GM19438 (cell line): ENCODE measurements around the gene OAS2.
"Not testable (repeated sequence)": the region's sequence is repeated elsewhere in the genome, so short reads cannot be mapped to it uniquely, and the experiment has no call there.

ENCODE experiments used
- ATAC-seq: cut with Tn5 transposase; IDR thresholded peaks from one replicate; pipeline ENCODE4 v1.9.1; 2021; ENCODE audit warnings: low read depth; ENCODE audit not compliant: unreplicated experiment

The OAS2 gene

DNA sequence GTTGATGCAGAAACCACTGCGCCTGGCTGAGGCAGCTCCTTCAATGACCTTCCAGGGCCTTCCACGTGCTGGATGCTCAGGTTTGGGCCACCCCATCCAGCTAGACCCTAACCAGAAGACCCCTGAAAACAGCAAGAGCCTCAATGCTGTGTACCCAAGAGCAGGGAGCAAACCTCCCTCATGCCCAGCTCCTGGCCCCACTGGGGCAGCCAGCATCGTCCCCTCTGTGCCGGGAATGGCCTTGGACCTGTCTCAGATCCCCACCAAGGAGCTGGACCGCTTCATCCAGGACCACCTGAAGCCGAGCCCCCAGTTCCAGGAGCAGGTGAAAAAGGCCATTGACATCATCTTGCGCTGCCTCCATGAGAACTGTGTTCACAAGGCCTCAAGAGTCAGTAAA, 29.5 kb upstream of the OAS2 start:
- no peak for ATAC-seq

DNA sequence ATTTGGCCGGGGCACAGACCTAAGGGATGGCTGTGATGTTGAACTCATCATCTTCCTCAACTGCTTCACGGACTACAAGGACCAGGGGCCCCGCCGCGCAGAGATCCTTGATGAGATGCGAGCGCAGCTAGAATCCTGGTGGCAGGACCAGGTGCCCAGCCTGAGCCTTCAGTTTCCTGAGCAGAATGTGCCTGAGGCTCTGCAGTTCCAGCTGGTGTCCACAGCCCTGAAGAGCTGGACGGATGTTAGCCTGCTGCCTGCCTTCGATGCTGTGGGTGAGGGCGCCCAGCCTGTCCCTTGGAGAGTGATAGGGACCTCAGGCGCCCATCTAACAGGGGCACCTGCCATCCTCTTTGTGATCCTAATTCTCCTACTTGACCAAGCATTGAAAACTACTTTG, 27.6 kb upstream of the OAS2 start:
- no peak for ATAC-seq

DNA sequence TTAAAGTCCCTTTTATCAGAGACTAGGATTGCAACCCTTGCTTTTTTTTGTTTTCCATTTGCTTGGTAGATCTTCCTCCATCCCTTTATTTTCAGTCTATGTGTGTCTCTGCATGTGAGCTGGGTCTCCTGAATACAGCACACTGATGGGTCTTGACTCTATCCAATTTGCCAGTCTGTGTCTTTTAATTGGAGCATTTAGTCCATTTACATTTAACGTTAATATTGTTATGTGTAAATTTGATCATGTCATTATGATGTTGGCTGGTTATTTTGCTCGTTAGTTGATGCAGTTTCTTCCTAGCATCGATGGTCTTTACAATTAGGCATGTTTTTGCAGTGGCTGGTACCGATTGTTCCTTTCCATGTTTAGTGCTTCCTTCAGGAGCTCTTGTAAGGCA, 21.2 kb upstream of the OAS2 start:
- ATAC-seq: not testable (repeated sequence)

DNA sequence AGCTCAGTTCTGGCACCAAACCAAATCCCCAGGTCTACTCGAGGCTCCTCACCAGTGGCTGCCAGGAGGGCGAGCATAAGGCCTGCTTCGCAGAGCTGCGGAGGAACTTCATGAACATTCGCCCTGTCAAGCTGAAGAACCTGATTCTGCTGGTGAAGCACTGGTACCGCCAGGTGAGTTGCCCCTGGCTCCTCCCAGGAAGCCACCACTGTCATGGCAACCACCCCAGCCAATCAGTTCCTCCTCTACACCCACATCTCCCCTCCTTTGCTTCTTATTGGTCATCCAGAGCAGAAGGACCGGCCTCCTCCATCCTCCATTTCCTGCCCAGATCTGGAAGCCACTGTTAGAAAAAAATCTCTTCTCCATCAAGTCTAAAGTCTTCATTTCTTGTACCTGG, 17.2 kb upstream of the OAS2 start:
- no peak for ATAC-seq

DNA sequence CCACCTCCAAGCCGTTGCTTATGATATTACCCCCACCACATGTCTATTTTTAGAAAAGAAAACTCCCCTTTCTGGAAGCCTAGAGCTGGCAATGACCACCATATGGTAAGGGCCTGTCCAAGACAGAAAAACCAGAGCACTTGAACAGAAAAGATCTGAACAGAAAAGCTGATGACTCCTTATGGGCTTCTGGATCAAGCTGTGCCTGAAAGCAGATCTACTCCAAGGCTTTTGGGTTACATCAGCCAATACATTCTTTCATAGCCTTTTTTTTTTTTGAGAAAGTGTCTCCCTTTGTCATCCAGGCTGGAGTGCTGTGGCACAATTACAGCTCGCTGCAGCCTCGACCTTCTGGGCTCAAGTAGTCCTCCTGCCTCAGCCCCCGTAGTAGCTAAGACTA, 16.8 kb upstream of the OAS2 start:
- no peak for ATAC-seq

DNA sequence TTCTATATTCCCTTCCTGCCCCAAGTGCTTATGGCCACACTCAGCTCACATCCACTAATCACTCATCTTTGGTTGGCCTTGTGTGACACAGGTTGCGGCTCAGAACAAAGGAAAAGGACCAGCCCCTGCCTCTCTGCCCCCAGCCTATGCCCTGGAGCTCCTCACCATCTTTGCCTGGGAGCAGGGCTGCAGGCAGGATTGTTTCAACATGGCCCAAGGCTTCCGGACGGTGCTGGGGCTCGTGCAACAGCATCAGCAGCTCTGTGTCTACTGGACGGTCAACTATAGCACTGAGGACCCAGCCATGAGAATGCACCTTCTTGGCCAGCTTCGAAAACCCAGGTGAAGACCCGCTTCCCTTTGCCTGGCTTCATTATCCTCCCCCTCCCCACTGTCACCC, 15.8 kb upstream of the OAS2 start:
- no peak for ATAC-seq

DNA sequence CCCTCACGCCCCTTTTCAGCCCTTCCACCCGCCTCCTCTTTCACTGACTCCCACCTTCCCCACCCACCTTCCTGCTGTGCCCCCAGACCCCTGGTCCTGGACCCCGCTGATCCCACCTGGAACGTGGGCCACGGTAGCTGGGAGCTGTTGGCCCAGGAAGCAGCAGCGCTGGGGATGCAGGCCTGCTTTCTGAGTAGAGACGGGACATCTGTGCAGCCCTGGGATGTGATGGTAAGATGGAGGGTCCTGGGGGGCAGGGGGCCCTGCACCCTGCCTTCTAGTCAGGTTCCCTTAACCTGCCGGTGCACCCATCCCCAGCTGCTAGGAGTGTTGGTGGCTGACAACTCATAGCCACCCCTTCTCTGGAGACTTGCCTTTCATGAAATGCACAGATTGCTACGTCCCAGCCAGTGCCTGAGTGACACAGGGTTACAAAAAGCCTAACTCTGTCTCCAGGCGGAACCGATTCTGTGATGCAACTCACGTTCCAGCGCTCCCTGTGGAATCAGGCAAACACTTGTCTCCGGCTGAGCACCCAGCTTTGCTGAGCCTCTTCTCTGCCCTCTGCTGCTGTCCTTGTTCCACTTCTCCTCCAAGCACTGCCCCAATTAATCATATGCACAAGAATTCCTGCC, 15.0 kb upstream of the OAS2 start:
- no peak for ATAC-seq

DNA sequence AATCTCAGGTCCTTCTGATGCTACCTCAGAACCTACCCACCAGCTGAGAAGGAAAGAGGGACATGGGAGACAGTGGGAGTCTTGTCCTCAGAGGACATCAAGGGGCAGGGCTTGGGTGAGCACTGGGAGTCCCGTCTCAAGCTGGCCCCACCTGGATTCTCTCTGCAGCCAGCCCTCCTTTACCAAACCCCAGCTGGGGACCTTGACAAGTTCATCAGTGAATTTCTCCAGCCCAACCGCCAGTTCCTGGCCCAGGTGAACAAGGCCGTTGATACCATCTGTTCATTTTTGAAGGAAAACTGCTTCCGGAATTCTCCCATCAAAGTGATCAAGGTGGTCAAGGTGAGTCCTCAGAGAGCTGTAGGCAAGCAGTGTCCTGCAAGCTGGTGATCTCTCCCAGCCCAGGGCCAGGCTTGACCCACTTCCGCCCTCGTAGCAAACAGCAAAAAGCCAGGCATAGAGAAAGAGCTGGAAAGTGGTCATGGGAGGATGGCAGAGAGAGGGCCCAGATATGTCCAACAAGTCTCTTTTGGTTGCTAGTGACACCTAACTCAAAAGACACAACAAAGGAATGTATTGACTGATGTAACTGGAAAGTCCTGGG, 14.2 kb upstream of the OAS2 start:
- no peak for ATAC-seq

DNA sequence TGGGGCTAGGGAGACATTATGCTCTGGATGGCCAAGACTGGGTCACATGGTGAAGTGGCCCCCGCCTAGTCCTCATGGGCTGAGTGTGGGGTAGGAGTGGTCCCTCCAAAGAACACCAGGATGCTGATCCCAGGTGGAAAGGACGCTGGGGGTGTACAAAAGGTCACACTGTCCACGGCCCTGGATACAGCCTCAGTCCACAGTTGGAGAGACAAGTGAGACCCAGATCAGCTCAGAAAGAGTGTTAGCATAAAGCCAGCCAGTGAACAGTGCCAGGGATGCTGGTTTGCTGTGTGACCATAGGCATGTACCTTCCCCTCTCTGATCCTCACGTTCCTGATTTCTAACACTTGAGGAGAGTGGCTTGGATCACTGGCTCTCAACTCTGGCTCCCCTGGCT, 13.4 kb upstream of the OAS2 start:
- ATAC-seq: no peak

DNA sequence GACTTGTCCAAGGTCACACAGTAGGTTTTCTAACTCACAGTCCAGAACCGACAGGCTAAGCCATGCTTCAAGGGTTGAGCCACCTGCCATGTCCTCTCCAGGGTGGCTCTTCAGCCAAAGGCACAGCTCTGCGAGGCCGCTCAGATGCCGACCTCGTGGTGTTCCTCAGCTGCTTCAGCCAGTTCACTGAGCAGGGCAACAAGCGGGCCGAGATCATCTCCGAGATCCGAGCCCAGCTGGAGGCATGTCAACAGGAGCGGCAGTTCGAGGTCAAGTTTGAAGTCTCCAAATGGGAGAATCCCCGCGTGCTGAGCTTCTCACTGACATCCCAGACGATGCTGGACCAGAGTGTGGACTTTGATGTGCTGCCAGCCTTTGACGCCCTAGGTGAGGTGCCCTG, 12.7 kb upstream of the OAS2 start:
- no peak for ATAC-seq

DNA sequence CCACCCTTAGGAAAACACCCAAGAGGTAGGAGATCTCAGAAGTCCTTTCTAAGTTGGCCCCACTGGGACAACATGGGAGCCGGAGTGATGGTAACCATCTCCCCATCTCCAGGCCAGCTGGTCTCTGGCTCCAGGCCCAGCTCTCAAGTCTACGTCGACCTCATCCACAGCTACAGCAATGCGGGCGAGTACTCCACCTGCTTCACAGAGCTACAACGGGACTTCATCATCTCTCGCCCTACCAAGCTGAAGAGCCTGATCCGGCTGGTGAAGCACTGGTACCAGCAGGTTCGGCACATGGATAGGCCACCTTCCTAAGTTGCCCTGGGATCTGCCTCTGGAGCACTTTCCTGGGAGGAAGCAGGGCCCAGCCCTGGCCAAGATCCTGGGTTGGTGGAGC, 11.0 kb upstream of the OAS2 start:
- no peak for ATAC-seq

DNA sequence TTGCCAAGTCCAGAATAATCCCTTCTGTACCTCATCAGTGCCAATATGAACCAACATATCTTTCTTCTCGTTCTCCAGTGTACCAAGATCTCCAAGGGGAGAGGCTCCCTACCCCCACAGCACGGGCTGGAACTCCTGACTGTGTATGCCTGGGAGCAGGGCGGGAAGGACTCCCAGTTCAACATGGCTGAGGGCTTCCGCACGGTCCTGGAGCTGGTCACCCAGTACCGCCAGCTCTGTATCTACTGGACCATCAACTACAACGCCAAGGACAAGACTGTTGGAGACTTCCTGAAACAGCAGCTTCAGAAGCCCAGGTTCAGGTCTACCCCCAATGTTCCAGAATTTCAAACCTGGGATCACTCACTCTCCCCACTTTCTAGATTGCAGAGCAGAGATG, 10.5 kb upstream of the OAS2 start:
- no peak for ATAC-seq

DNA sequence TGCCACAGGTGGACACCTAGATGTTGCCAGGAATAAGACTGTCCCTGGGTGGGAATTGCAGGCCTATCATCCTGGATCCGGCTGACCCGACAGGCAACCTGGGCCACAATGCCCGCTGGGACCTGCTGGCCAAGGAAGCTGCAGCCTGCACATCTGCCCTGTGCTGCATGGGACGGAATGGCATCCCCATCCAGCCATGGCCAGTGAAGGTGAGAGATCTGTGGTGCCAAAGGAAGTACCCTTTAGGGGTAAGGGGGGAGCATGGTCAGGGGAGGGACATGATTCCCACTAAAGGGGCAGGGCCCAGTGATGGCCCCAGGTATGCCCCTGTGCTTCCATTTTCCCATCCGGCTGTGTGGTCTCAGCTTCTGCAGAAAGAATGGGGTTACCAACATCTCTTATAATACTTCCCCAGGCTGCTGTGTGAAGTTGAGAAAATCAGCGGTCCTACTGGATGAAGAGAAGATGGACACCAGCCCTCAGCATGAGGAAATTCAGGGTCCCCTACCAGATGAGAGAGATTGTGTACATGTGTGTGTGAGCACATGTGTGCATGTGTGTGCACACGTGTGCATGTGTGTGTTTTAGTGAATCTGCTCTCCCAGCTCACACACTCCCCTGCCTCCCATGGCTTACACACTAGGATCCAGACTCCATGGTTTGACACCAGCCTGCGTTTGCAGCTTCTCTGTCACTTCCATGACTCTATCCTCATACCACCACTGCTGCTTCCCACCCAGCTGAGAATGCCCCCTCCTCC, 8.6 kb upstream of the OAS2 start:
- ATAC-seq: no peak

DNA sequence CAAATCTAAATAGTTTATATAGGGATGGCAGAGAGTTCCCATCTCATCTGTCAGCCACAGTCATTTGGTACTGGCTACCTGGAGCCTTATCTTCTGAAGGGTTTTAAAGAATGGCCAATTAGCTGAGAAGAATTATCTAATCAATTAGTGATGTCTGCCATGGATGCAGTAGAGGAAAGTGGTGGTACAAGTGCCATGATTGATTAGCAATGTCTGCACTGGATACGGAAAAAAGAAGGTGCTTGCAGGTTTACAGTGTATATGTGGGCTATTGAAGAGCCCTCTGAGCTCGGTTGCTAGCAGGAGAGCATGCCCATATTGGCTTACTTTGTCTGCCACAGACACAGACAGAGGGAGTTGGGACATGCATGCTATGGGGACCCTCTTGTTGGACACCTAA, 7.9 kb upstream of the OAS2 start:
- no peak for ATAC-seq

DNA sequence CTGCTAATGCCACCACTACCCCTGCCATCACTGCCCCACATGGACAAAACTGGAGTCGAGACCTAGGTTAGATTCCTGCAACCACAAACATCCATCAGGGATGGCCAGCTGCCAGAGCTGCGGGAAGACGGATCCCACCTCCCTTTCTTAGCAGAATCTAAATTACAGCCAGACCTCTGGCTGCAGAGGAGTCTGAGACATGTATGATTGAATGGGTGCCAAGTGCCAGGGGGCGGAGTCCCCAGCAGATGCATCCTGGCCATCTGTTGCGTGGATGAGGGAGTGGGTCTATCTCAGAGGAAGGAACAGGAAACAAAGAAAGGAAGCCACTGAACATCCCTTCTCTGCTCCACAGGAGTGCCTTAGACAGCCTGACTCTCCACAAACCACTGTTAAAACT, 7.1 kb upstream of the OAS2 start:
- ATAC-seq: no peak

DNA sequence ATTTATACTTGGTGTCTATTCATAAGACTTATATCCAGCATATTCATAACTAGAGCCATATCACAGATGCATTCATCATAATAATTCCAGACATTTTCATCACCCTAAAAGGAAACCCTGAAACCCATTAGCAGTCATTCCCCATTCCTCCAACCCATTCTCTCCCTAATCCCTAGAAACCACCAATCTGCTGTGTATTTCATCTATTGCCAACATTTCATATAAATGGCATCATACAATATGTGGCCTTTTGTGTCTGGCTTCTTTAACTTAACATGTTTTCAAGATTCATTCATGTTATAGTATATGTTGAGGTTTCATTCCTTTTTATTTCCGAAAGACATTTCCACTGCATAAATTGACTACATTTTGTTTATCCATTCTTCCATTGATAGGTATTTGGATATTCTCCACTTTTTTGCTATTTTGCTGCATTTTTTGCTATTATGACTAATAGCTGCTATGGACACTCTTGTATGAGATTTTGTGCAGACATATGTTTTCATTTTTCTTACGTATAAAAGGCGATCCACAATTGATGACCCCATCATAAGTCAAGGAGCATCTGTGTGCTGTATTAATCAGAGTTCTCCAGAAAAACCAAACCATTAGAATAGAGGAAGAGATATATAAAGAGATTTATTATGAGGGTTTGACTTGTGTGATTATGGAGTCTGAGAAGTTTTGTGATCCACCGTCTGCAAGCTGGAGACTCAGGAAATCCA, 5.1 kb upstream of the OAS2 start:
- no peak for ATAC-seq

DNA sequence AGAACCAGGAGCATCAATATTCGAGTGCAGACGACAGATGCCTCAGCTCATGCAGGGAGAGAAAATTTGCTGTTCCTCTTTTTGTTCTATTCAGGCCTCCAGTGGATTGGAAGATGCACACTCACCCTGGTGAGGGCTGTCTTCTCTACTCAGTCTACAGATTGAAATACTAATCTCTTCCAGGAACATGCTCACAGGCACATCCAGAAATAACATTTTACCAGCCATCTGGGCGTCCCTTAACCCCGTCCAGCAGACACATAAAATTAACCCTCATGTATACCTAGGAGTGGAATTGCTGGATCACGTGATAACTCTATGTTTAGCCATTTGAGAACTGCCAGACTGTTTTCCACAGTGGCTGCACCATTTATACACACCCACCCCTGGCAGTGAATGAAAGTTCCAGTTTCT, 4.5 kb upstream of the OAS2 start:
- ATAC-seq: no peak

DNA sequence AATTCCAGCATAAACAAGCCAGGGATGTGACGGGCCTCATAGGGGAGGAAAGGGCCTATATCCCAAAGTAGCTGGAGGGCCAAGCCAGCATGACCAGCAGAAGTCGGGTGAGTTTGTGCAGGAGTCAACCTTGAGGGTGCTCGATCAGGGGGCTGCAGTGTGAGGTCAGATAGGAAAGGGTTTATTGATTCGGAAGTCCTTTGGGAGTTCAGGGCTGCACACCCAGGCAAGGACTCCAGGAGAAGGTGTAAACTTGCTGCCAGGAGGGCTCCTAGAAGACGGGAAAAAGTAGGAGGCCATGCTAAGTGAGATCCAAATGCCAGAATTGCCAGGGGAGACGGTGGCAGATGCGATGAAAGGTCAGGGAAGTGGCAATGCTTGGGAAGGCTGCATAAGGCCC, 3.4 kb upstream of the OAS2 start:
- ATAC-seq: no peak

DNA sequence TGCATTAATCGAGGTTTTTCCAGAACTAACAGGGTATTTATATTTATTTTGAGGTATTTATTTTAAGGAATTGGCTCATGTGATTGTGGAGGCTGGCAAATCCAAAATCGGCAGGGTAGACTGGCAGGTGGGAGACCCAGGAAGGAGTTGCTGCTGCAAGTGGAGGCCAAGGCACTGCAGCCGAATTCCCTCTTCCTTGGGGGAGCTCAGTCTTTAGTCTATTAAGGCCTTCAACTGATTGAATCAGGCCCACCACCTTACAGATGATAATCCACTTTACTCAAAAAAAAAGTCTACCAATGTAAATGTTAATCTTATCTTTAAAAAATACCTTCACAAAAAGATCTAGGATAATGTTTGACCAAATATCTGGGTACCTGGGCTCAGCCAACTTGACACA, 1.2 kb upstream of the OAS2 start:
- no peak for ATAC-seq

DNA sequence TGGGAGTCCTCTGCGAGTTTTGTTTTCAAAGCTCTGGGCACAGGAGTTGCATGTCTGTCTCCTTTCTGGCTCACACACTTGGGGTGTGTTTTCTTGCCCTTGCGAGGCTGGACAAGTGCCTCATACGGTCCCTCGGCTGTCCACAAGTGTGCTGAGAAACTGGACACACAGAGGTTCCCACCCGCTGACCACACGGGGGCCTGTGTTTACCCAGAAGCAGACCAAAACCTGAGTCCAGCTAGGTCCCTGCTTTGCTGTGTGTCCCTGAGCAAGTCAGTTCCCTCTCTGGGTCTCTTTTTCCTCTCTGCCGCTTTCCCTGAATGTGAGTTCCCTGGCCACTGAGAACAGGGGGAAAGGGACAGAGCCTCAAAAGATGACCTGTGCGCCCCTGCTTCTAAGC, 678 bp upstream of the OAS2 start:
- no peak for ATAC-seq

DNA sequence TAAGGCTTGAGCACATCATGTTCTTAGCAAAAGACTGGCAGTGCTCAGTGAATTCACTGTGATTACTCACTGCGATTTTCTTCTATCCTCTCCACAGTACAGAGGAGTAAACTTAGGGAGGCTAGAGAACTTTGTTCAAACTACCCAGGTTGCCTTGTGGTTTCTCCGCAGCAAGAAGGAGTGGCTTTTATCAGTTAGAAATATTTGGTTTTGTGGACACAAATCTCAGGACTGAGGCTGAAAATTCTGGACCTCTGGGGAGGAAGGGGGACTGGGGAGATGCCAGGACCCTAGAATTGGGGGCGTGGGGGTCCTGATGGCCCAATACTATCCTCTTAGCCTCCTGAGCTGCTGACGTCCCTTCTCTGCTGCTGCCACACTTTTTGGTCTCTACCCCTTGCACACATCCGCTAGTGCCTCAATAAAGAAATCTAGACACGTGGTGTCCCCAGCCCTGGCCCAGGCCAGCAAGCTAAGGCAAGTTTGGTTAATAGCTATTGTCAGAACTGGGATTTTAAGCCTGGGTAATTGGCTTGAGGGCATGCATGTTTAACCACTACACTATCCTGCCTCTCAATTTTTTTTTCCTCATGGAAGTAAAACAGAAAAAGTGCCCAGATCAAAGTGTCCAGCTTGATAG, 842 bp downstream of the OAS2 start:
- ATAC-seq: no peak
